SK-N-SH (cell line): Measurements from ENCODE around the gene IGHMBP2. TPM values are rescaled to one million over a fixed set of nuclear protein-coding genes. Genes with fewer than 3 reads are reported as not detected.

ENCODE experiments used
- CTCF ChIA-PET: fragments of 300-600, 350-600 bp; formaldehyde crosslinking; extraction: SDS; loops from one replicate; lab custom pipeline; 2021; lab: Yijun Ruan, JAX
- POLR2A ChIA-PET: fragments of 350-600 bp; sonication (Branson Sonifier 250); formaldehyde crosslinking; extraction: SDS; loops from one replicate; lab custom pipeline; 2020; ENCODE audit warnings: antibody characterized with exemption, inconsistent platforms; lab: Yijun Ruan, JAX
- DNase-seq: peaks from one replicate; pipeline ENCODE4 v3.0.0; 2012
- H2AFZ ChIP-seq: fragments of 200-600 bp; sonication (generic); 2 replicates; pipeline ENCODE4 v1.8.1; 2016; ENCODE audit warnings: antibody characterized with exemption, mild to moderate bottlenecking, low read depth
- H3F3A ChIP-seq: fragments of 200-600 bp; sonication (generic); replicated peaks from 2 replicates; pipeline ENCODE3; 2016; ENCODE audit warnings: antibody characterized with exemption, mild to moderate bottlenecking; ENCODE audit not compliant: insufficient read depth
- H3K27ac ChIP-seq, 2 experiments: fragments of 200-500 bp in 1 of 2; fragments of 200-600 bp in 1 of 2; sonication (Bioruptor generic) in 1 of 2; sonication (generic), shearing (Covaris generic) in 1 of 2; 2 replicates each; pipeline versions ENCODE4 v1.5.1 to v1.6.1; 2014 to 2016; ENCODE audit warnings: low read depth in 2 of 2, inconsistent platforms in 1 of 2, low read length in 1 of 2, mild to moderate bottlenecking in 1 of 2, mixed read lengths in 1 of 2
- H3K27me3 ChIP-seq: fragments of 200-600 bp; sonication (generic), shearing (Covaris generic); 2 replicates; pipeline ENCODE4 v1.6.1; 2016; ENCODE audit warnings: mixed run types; ENCODE audit not compliant: insufficient read depth
- H3K36me3 ChIP-seq, 2 experiments: fragments of 200-500 bp in 1 of 2; fragments of 200-600 bp in 1 of 2; sonication (Bioruptor generic) in 1 of 2; sonication (generic) in 1 of 2; replicated peaks in 1 of 2; 2 replicates each; pipeline versions ENCODE3 to v1.5.1; 2014 to 2016; ENCODE audit warnings: low read length in 1 of 2, mild to moderate bottlenecking in 1 of 2; ENCODE audit not compliant: insufficient read depth in 2 of 2, control insufficient read depth in 1 of 2
- H3K4me1 ChIP-seq, 2 experiments: fragments of 200-500 bp in 1 of 2; fragments of 200-600 bp in 1 of 2; sonication (Bioruptor generic) in 1 of 2; sonication (generic), shearing (Covaris generic) in 1 of 2; 2 replicates each; pipeline versions ENCODE4 v1.5.1 to v1.6.1; 2014 to 2016; ENCODE audit warnings: low read depth in 1 of 2, low read length in 1 of 2, mixed run types in 1 of 2; ENCODE audit not compliant: insufficient read depth in 2 of 2, control insufficient read depth in 1 of 2
- H3K4me2 ChIP-seq: fragments of 200-600 bp; sonication (generic), shearing (Covaris generic); 2 replicates; pipeline ENCODE4 v1.6.1; 2017; ENCODE audit warnings: mixed run types
- H3K4me3 ChIP-seq, 2 experiments: fragments of 200-500 bp in 1 of 2; fragments of 200-600 bp in 1 of 2; sonication (Bioruptor generic) in 1 of 2; sonication (generic), shearing (Covaris generic) in 1 of 2; 2 replicates each; pipeline versions ENCODE4 v1.5.1 to v1.8.1; 2014 to 2016; ENCODE audit warnings: low read depth in 2 of 2, inconsistent platforms in 1 of 2, low read length in 1 of 2, mild to moderate bottlenecking in 1 of 2, mixed read lengths in 1 of 2, moderate library complexity in 1 of 2
- H3K79me2 ChIP-seq: fragments of 200-600 bp; sonication (generic); 2 replicates; pipeline ENCODE4 v1.8.1; 2017; ENCODE audit warnings: mild to moderate bottlenecking; ENCODE audit not compliant: insufficient read depth
- H3K9ac ChIP-seq: fragments of 200-600 bp; sonication (generic); 2 replicates; pipeline ENCODE4 v1.6.1; 2017; ENCODE audit warnings: mixed run types
- H3K9me2 ChIP-seq: fragments of 200-600 bp; sonication (generic); 2 replicates; pipeline ENCODE4 v1.6.1; 2017; ENCODE audit warnings: mixed run types
- H3K9me3 ChIP-seq: fragments of 200-600 bp; sonication (generic); 2 replicates; pipeline ENCODE4 v1.6.1; 2017; ENCODE audit warnings: mixed run types, mild to moderate bottlenecking, moderate library complexity
- H4K20me1 ChIP-seq: fragments of 200-600 bp; sonication (generic); 2 replicates; pipeline ENCODE4 v1.6.1; 2017; ENCODE audit warnings: mild to moderate bottlenecking, mixed run types; ENCODE audit not compliant: insufficient read depth
- EZH2phosphoT487 ChIP-seq: fragments of 200-600 bp; sonication (generic); IDR thresholded peaks from 2 replicates; pipeline ENCODE4 v1.6.1; 2017; ENCODE audit warnings: low read depth, mixed run types, mild to moderate bottlenecking, antibody characterized with exemption, moderate library complexity, borderline replicate concordance
- GATA2 ChIP-seq: sonication (generic); formaldehyde crosslinking; IDR thresholded peaks from 2 replicates; pipeline ENCODE4 v1.5.0; 2020; ENCODE audit warnings: mild to moderate bottlenecking, missing genetic modification reagents
- JUND ChIP-seq: IDR thresholded peaks from 2 replicates; pipeline ENCODE4 v1.4.0; 2012
- MEF2A ChIP-seq: IDR thresholded peaks from 2 replicates; pipeline ENCODE4 v1.4.0; 2012; ENCODE audit warnings: low read depth, borderline replicate concordance
- NRF1 ChIP-seq: IDR thresholded peaks from 2 replicates; pipeline ENCODE4 v1.6.1; 2012; ENCODE audit warnings: low read depth, mild to moderate bottlenecking, low read length
- RFX5 ChIP-seq: IDR thresholded peaks from 2 replicates; pipeline ENCODE4 v1.6.1; 2012; ENCODE audit warnings: mild to moderate bottlenecking, improper control_type of control experiment, low read length
- RXRA ChIP-seq: IDR thresholded peaks from 2 replicates; pipeline ENCODE4 v1.4.0; 2012; ENCODE audit warnings: low read depth, mild to moderate bottlenecking, borderline replicate concordance
- SIN3A ChIP-seq: IDR thresholded peaks from 2 replicates; pipeline ENCODE4 v1.6.1; 2012; ENCODE audit warnings: low read depth, mild to moderate bottlenecking, low read length, moderate library complexity, borderline replicate concordance
- SMC3 ChIP-seq: IDR thresholded peaks from 2 replicates; pipeline ENCODE4 v1.6.1; 2012; ENCODE audit warnings: low read depth, low read length, improper control_type of control experiment
- TCF12 ChIP-seq: IDR thresholded peaks from 2 replicates; pipeline ENCODE4 v1.4.0; 2012
- TEAD4 ChIP-seq: IDR thresholded peaks from 2 replicates; pipeline ENCODE4 v1.4.0; 2012; ENCODE audit warnings: mild to moderate bottlenecking, borderline replicate concordance; ENCODE audit not compliant: insufficient read depth
- WGBS: methylation state at CpG from one replicate; pipeline ENCODE4 v1.1.6; 2017; ENCODE audit warnings: low lambda C conversion rate; 5-methylcytosine and 5-hydroxymethylcytosine counted together
- polyA plus RNA-seq, 3 experiments: library from polyadenylated mRNA; depleted of rRNA; stranded (reverse); fragments of >200 nt; gene quantifications; 2 replicates each; pipeline ENCODE4 v1.2.3, GENCODE V29; 2012
- TF ChIP-seq, protein P1 (sequence below): IDR thresholded peaks from 2 replicates; pipeline ENCODE4 v1.4.0; 2012; ENCODE audit warnings: low read depth, borderline replicate concordance
- TF ChIP-seq, protein P2 (sequence below): IDR thresholded peaks from 2 replicates; pipeline ENCODE4 v1.6.1; 2012; ENCODE audit warnings: mild to moderate bottlenecking, low read depth, low read length, moderate library complexity
- TF ChIP-seq, protein P3 (sequence below): fragments of 150-350 bp; IDR thresholded peaks from 2 replicates; pipeline ENCODE4 v1.6.1; 2017; ENCODE audit warnings: antibody characterized with exemption, low read length, low read depth, borderline replicate concordance
- TF ChIP-seq, protein P4 (sequence below): fragments of 150-350 bp; IDR thresholded peaks from 2 replicates; pipeline ENCODE4 v1.6.1; 2016; ENCODE audit warnings: mild to moderate bottlenecking, low read depth, low read length

The IGHMBP2 gene
- polyA plus RNA-seq, 1 of the 3 experiments (the other 2 are of a cell fraction), result 9.0 TPM

DNA sequence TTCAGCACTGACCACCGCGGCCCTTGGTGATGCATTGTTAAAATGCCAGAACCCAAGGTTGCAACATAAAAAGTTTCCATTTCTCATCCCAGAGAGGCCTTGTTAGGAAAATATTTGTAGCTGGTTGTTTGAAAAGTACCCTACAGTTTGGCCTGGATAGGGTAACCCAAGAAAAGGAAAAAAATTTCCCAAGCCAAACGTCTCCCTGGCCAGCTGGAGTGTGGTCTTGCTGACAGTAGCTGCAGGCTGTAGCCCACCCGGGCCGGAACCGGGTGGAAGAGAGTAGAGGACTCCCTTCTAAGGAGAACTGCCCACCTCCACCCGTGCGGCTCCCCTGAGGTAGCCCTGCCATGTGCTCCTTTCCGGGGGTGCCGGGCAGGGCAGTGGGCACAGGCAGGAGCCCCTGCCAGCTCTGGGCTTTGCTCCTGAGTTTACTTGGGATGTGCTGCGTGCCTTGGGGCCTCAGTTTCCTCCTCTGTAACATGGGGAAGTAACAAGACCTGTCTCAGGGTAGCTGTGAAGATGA lies 38.5 kb downstream of the IGHMBP2 start:
- Histone ChIP-seq H3K4me2 (no peak overlapping the region), H4K20me1 (no peaks in the 10 kb centered on the region), H2AFZ (no peak overlapping the region), H3K36me3 (peaks cover 0 to 21% of the 10 kb centered on the region in 2 experiments), H3K9me2 (no peaks in the 10 kb centered on the region), H3K4me3 (no peak overlapping the region), H3K27me3 (no peaks in the 10 kb centered on the region), H3K27ac (no peak overlapping the region), H3K9me3 (no peaks in the 10 kb centered on the region), H3F3A (no peaks in the 10 kb centered on the region), H3K4me1 (no peaks in the 10 kb centered on the region), H3K79me2 (no peaks in the 10 kb centered on the region), H3K9ac (no peak overlapping the region)
- ChIA-PET POLR2A (no interaction called here), CTCF (interaction anchor here (0.6 to 1.2 kb wide), 3 partner anchors 14 to 145 kb away, joined by 3 read pairs; no protein-coding TSS in a partner anchor)
- TF ChIP-seq, protein P1, sequence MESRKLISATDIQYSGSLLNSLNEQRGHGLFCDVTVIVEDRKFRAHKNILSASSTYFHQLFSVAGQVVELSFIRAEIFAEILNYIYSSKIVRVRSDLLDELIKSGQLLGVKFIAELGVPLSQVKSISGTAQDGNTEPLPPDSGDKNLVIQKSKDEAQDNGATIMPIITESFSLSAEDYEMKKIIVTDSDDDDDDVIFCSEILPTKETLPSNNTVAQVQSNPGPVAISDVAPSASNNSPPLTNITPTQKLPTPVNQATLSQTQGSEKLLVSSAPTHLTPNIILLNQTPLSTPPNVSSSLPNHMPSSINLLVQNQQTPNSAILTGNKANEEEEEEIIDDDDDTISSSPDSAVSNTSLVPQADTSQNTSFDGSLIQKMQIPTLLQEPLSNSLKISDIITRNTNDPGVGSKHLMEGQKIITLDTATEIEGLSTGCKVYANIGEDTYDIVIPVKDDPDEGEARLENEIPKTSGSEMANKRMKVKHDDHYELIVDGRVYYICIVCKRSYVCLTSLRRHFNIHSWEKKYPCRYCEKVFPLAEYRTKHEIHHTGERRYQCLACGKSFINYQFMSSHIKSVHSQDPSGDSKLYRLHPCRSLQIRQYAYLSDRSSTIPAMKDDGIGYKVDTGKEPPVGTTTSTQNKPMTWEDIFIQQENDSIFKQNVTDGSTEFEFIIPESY, result no peak
- TF ChIP-seq EZH2phosphoT487, result no peak
- TF ChIP-seq, protein P2, sequence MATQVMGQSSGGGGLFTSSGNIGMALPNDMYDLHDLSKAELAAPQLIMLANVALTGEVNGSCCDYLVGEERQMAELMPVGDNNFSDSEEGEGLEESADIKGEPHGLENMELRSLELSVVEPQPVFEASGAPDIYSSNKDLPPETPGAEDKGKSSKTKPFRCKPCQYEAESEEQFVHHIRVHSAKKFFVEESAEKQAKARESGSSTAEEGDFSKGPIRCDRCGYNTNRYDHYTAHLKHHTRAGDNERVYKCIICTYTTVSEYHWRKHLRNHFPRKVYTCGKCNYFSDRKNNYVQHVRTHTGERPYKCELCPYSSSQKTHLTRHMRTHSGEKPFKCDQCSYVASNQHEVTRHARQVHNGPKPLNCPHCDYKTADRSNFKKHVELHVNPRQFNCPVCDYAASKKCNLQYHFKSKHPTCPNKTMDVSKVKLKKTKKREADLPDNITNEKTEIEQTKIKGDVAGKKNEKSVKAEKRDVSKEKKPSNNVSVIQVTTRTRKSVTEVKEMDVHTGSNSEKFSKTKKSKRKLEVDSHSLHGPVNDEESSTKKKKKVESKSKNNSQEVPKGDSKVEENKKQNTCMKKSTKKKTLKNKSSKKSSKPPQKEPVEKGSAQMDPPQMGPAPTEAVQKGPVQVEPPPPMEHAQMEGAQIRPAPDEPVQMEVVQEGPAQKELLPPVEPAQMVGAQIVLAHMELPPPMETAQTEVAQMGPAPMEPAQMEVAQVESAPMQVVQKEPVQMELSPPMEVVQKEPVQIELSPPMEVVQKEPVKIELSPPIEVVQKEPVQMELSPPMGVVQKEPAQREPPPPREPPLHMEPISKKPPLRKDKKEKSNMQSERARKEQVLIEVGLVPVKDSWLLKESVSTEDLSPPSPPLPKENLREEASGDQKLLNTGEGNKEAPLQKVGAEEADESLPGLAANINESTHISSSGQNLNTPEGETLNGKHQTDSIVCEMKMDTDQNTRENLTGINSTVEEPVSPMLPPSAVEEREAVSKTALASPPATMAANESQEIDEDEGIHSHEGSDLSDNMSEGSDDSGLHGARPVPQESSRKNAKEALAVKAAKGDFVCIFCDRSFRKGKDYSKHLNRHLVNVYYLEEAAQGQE, result no peak
- TF ChIP-seq TCF12, result no peak
- TF ChIP-seq MEF2A, result no peak
- no peak for TF ChIP-seq RFX5
- TF ChIP-seq RXRA, result no peak
- no peak for TF ChIP-seq GATA2 (CRISPR knock-in tag)
- TF ChIP-seq JUND, result no peak
- TF ChIP-seq SIN3A, result no peak
- no peak for TF ChIP-seq TEAD4
- TF ChIP-seq, protein P3, sequence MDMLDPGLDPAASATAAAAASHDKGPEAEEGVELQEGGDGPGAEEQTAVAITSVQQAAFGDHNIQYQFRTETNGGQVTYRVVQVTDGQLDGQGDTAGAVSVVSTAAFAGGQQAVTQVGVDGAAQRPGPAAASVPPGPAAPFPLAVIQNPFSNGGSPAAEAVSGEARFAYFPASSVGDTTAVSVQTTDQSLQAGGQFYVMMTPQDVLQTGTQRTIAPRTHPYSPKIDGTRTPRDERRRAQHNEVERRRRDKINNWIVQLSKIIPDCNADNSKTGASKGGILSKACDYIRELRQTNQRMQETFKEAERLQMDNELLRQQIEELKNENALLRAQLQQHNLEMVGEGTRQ, result no peak
- no peak for TF ChIP-seq NRF1
- TF ChIP-seq, protein P4, sequence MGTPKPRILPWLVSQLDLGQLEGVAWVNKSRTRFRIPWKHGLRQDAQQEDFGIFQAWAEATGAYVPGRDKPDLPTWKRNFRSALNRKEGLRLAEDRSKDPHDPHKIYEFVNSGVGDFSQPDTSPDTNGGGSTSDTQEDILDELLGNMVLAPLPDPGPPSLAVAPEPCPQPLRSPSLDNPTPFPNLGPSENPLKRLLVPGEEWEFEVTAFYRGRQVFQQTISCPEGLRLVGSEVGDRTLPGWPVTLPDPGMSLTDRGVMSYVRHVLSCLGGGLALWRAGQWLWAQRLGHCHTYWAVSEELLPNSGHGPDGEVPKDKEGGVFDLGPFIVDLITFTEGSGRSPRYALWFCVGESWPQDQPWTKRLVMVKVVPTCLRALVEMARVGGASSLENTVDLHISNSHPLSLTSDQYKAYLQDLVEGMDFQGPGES, result no peak
- no peak for TF ChIP-seq SMC3
- 84% methylated on average over 3 of the region's 11 CpGs for WGBS
- DNase-seq, result no peak
